Parathyroid adenoma (tissue), 2 donors: ENCODE measurements around the gene KCND1.

Experiments used
- H2AFZ ChIP-seq: fragments of 300-600 bp; sonication (generic); one replicate; pipeline ENCODE4 v1.7.0; 2017; ENCODE audit warnings: antibody characterized with exemption, mild to moderate bottlenecking
- H3K27ac ChIP-seq: fragments of 300-600 bp; sonication (generic); one replicate; pipeline ENCODE4 v1.7.0; 2017
- H3K27me3 ChIP-seq: fragments of 300-600 bp; sonication (generic); one replicate; pipeline ENCODE4 v1.7.0; 2017; ENCODE audit warnings: low read length; ENCODE audit not compliant: control insufficient read depth, insufficient read depth
- H3K36me3 ChIP-seq: fragments of 300-600 bp; sonication (generic); one replicate; pipeline ENCODE4 v1.7.0; 2017; ENCODE audit warnings: low read length; ENCODE audit not compliant: control insufficient read depth, insufficient read depth
- H3K4me1 ChIP-seq: fragments of 300-600 bp; sonication (generic); one replicate; pipeline ENCODE4 v1.7.0; 2017; ENCODE audit warnings: control low read depth
- H3K4me2 ChIP-seq: fragments of 300-600 bp; sonication (generic); one replicate; pipeline ENCODE4 v1.7.0; 2017; ENCODE audit warnings: low read length
- H3K4me3 ChIP-seq: fragments of 300-600 bp; sonication (generic); one replicate; pipeline ENCODE4 v1.7.0; 2017; ENCODE audit warnings: low read depth, low read length
- H3K79me2 ChIP-seq: fragments of 300-600 bp; sonication (generic); one replicate; pipeline ENCODE4 v1.7.0; 2017; ENCODE audit warnings: control low read depth
- H3K9ac ChIP-seq: fragments of 300-600 bp; sonication (generic); one replicate; pipeline ENCODE4 v1.7.0; 2017; ENCODE audit warnings: mild to moderate bottlenecking
- H3K9me3 ChIP-seq: fragments of 300-600 bp; sonication (generic); one replicate; pipeline ENCODE4 v1.7.0; 2017; ENCODE audit warnings: low read length; ENCODE audit not compliant: control insufficient read depth
- TF ChIP-seq, protein P1 (sequence below): fragments of 300-600 bp; sonication (generic); IDR thresholded peaks from one replicate; pipeline ENCODE4 v1.7.0; 2017; ENCODE audit warnings: antibody characterized with exemption, mild to moderate bottlenecking
- donor health status: primary hyperparathyroidism.

KCND1 gene

DNA sequence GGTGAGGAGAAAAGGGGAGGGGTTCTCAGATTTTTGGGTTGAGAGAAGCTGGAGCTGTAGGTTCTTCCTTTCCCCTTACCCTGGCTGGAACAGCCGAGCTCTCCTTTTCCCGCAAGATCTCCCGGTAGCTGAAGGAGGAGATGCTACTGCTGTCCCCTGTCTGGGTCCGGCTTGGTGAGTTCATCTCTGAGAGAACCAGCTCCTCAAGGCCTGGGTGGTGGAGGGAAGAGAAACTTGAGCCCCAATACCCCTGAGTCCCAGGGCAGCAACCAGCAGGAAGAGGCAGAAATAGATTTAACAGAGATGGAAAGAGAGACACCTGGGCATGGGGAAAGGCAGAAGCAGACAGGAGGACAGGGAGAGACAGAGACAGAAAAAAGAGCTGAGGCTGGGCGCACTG is 6.6 kb upstream of the KCND1 start:
- no peak overlapping the region for H3K9ac ChIP-seq
- no peak overlapping the region for H3K4me2 ChIP-seq
- no peaks in the 10 kb centered on the region for H3K4me1 ChIP-seq
- no peak overlapping the region for H3K27ac ChIP-seq
- no peaks in the 10 kb centered on the region for H3K36me3 ChIP-seq
- H2AFZ ChIP-seq: no peak overlapping the region
- H3K27me3 ChIP-seq: no peaks in the 10 kb centered on the region
- no peaks in the 10 kb centered on the region for H3K9me3 ChIP-seq
- H3K4me3 ChIP-seq: no peak overlapping the region
- H3K79me2 ChIP-seq: no peaks in the 10 kb centered on the region
- TF ChIP-seq, protein P1, sequence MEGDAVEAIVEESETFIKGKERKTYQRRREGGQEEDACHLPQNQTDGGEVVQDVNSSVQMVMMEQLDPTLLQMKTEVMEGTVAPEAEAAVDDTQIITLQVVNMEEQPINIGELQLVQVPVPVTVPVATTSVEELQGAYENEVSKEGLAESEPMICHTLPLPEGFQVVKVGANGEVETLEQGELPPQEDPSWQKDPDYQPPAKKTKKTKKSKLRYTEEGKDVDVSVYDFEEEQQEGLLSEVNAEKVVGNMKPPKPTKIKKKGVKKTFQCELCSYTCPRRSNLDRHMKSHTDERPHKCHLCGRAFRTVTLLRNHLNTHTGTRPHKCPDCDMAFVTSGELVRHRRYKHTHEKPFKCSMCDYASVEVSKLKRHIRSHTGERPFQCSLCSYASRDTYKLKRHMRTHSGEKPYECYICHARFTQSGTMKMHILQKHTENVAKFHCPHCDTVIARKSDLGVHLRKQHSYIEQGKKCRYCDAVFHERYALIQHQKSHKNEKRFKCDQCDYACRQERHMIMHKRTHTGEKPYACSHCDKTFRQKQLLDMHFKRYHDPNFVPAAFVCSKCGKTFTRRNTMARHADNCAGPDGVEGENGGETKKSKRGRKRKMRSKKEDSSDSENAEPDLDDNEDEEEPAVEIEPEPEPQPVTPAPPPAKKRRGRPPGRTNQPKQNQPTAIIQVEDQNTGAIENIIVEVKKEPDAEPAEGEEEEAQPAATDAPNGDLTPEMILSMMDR: no peak

DNA sequence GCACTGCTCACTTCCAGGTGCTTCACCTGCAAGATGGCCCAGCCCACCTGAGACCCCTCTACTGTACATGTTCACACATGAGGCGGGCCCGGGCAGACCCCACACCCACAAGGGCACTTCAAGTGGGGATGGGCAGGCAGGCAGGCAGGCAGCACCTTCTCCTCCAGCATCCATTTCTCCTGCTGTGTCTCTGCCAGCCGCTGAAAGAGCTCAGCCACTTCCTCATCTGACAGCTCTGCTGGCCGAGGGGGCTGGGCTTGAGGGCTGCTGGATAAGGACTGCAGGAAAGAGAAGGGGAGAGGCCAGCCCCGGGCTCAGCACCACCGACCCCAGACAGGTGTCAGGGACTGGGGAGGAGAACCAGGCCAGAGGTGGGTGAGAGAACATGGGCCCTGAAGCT is 4.4 kb upstream of the KCND1 start:
- no peaks in the 10 kb centered on the region for H3K9me3 ChIP-seq
- H3K4me1 ChIP-seq: no peaks in the 10 kb centered on the region
- H3K4me3 ChIP-seq: no peak overlapping the region
- H3K9ac ChIP-seq: no peak overlapping the region
- H3K4me2 ChIP-seq: no peak overlapping the region
- no peaks in the 10 kb centered on the region for H3K79me2 ChIP-seq
- no peak overlapping the region for H3K27ac ChIP-seq
- TF ChIP-seq, protein P1: no peak
- H3K36me3 ChIP-seq: no peaks in the 10 kb centered on the region
- H2AFZ ChIP-seq: no peak overlapping the region
- no peaks in the 10 kb centered on the region for H3K27me3 ChIP-seq

DNA sequence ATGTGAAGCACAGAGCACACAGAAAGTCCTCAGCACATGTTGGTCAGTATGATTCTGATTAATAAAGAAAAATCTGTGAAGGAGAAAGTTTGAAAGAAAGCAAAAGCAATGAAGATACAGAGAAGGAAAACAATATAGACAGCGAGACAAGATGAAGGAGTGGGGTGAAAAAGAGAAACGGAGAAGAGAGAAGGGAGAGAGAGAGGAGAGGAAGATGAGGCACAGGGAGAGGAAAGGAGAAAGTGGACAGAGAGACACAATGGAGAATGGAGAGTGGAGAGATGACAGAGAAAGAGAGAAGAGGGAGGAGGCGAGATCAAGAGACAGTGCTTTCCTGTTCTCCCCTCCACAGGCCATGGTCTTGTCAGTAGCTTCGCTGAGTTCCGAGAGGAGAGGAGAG is 3.9 kb upstream of the KCND1 start:
- H3K36me3 ChIP-seq: no peaks in the 10 kb centered on the region
- H3K79me2 ChIP-seq: no peaks in the 10 kb centered on the region
- no peaks in the 10 kb centered on the region for H3K9me3 ChIP-seq
- H2AFZ ChIP-seq: no peak overlapping the region
- H3K27me3 ChIP-seq: no peaks in the 10 kb centered on the region
- H3K4me2 ChIP-seq: no peak overlapping the region
- H3K4me1 ChIP-seq: no peaks in the 10 kb centered on the region
- no peak overlapping the region for H3K9ac ChIP-seq
- H3K4me3 ChIP-seq: no peak overlapping the region
- TF ChIP-seq, protein P1: no peak
- no peak overlapping the region for H3K27ac ChIP-seq

DNA sequence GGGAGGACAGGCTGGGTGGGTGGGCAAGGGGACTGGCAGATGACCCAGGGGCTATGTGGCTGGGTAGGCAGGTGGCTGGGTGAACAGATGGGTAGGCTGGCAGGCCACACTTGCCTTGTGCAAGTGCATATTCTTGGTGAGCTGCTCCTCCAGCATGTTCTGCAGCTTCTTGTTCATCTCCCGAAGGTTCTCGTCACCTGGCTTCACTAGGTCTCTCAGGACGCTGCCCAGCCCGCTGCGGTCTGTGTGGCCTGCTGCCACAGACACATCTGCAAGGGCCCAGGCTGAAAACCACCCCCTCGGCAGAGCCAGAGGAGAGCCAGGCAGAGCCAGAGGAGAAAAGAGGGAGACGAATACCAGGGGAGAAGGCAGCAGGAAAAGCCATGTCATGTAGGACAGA is 3.4 kb upstream of the KCND1 start:
- no peaks in the 10 kb centered on the region for H3K36me3 ChIP-seq
- no peak overlapping the region for H3K9ac ChIP-seq
- H2AFZ ChIP-seq: no peak overlapping the region
- H3K4me1 ChIP-seq: no peaks in the 10 kb centered on the region
- TF ChIP-seq, protein P1: no peak
- H3K9me3 ChIP-seq: no peaks in the 10 kb centered on the region
- H3K27me3 ChIP-seq: no peaks in the 10 kb centered on the region
- H3K4me3 ChIP-seq: no peak overlapping the region
- no peak overlapping the region for H3K4me2 ChIP-seq
- H3K27ac ChIP-seq: no peak overlapping the region
- no peaks in the 10 kb centered on the region for H3K79me2 ChIP-seq

DNA sequence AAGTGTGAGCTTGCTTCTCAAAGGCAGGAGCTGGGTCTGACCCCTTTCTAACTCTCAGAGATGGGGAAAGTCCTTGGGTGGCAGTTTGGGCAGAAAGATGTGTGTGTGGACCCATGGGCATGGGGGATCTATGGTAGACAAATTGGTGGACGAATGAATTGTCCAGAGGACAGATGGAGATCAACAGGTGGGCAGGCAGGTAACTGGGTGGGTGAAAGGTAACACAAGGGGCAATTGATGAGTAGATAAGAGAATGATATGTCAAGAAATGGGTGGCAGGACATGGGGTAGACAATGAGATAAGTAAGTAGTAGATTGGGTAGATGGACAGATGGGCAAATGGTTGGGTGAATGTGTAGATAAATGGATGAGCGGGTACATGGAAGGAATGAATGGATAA is 2.9 kb upstream of the KCND1 start:
- TF ChIP-seq, protein P1: no peak
- H3K4me3 ChIP-seq: no peak overlapping the region
- H3K36me3 ChIP-seq: no peaks in the 10 kb centered on the region
- no peak overlapping the region for H3K4me2 ChIP-seq
- no peaks in the 10 kb centered on the region for H3K4me1 ChIP-seq
- no peaks in the 10 kb centered on the region for H3K27me3 ChIP-seq
- no peaks in the 10 kb centered on the region for H3K9me3 ChIP-seq
- H3K79me2 ChIP-seq: no peaks in the 10 kb centered on the region
- H2AFZ ChIP-seq: no peak overlapping the region
- H3K27ac ChIP-seq: no peak overlapping the region
- H3K9ac ChIP-seq: no peak overlapping the region
